Skeletal muscle cell (primary cell): ENCODE results near the gene CFAP299.
"Not testable (repeated sequence)": the region's sequence is repeated elsewhere in the genome, so short reads cannot be mapped to it uniquely, and the experiment has no call there.

Experiments used
- DNase-seq: peaks from one replicate; pipeline ENCODE4 v3.0.0-alpha.2; 2010; ENCODE audit warnings: low read depth
- H3K4me3 ChIP-seq: 2 replicates; pipeline ENCODE4 v1.5.1; 2011; ENCODE audit warnings: low read depth, mild to moderate bottlenecking, control low read depth, low read length, moderate library complexity

CFAP299 gene

GRCh38 chr4:80751200-80751599, 415.7 kb downstream of the CFAP299 start:
- H3K4me3 ChIP-seq, result no peak overlapping the region
- no peak for DNase-seq

GRCh38 chr4:80767944-80768343, 432.4 kb downstream of the CFAP299 start:
- peak; percentile 5 for DNase-seq
- no peak overlapping the region for H3K4me3 ChIP-seq

- DNase-seq, result no peak
Measured at GRCh38 chr4:80776168-80776567, 440.6 kb downstream of the CFAP299 start.

GRCh38 chr4:80781431-80781830, 445.9 kb downstream of the CFAP299 start:
- no peak overlapping the region for H3K4me3 ChIP-seq
- no peak for DNase-seq

More at GRCh38 chr4:80776168-80776567, 440.6 kb downstream of the CFAP299 start:
- H3K4me3 ChIP-seq, result no peak overlapping the region

- no peak overlapping the region for H3K4me3 ChIP-seq
- DNase-seq, result no peak
Measured at GRCh38 chr4:80787306-80787705, 451.8 kb downstream of the CFAP299 start.

GRCh38 chr4:80788798-80789197, 453.3 kb downstream of the CFAP299 start:
- H3K4me3 ChIP-seq, result no peak overlapping the region
- peak; percentile 18 for DNase-seq

- no peak for DNase-seq
- no peak overlapping the region for H3K4me3 ChIP-seq
Measured at GRCh38 chr4:80790152-80790551, 454.6 kb downstream of the CFAP299 start.

- H3K4me3 ChIP-seq, DNase-seq: not testable (repeated sequence)
Measured at GRCh38 chr4:80793660-80794059, 458.1 kb downstream of the CFAP299 start.

GRCh38 chr4:80798082-80798481, 462.6 kb downstream of the CFAP299 start:
- no peak overlapping the region for H3K4me3 ChIP-seq
- DNase-seq, result no peak

GRCh38 chr4:80800719-80801118, 465.2 kb downstream of the CFAP299 start:
- not testable (repeated sequence) for H3K4me3 ChIP-seq, DNase-seq

GRCh38 chr4:80803337-80803736, 467.8 kb downstream of the CFAP299 start:
- DNase-seq, result no peak
- H3K4me3 ChIP-seq, result no peak overlapping the region

GRCh38 chr4:80806472-80806871, 470.9 kb downstream of the CFAP299 start:
- DNase-seq, result no peak
- H3K4me3 ChIP-seq, result no peak overlapping the region

- H3K4me3 ChIP-seq, result no peak overlapping the region
- no peak for DNase-seq
Measured at GRCh38 chr4:80809039-80809729, 473.7 kb downstream of the CFAP299 start.

- H3K4me3 ChIP-seq, result no peak overlapping the region
- DNase-seq, result no peak
Measured at GRCh38 chr4:80811406-80811805, 475.9 kb downstream of the CFAP299 start.

GRCh38 chr4:80812145-80812544, 476.6 kb downstream of the CFAP299 start:
- H3K4me3 ChIP-seq, result no peak overlapping the region
- DNase-seq, result no peak

GRCh38 chr4:80814266-80814665, 478.7 kb downstream of the CFAP299 start:
- no peak overlapping the region for H3K4me3 ChIP-seq
- no peak for DNase-seq

- DNase-seq, result peak; percentile 29
- no peak overlapping the region for H3K4me3 ChIP-seq
Measured at GRCh38 chr4:80831383-80832361, 496.1 kb downstream of the CFAP299 start.

GRCh38 chr4:80839281-80839680, 503.8 kb downstream of the CFAP299 start:
- no peak overlapping the region for H3K4me3 ChIP-seq
- DNase-seq, result no peak

GRCh38 chr4:80839792-80840191, 504.3 kb downstream of the CFAP299 start:
- DNase-seq, result no peak
- no peak overlapping the region for H3K4me3 ChIP-seq

GRCh38 chr4:80840396-80840795, 504.9 kb downstream of the CFAP299 start:
- no peak overlapping the region for H3K4me3 ChIP-seq
- no peak for DNase-seq
